Inferior parietal cortex (tissue), 1 donor: Measurements from ENCODE around the gene MRFAP1L1.

Experiments used
- DNase-seq: peaks from one replicate; pipeline ENCODE4 v3.0.0-alpha.2; 2016; ENCODE audit errors: extremely low spot score

MRFAP1L1 gene

GRCh38 chr4:6662591-6662990 is 47.1 kb downstream of the MRFAP1L1 start:
- DNase-seq, result no peak

GRCh38 chr4:6660430-6660829 is 49.2 kb downstream of the MRFAP1L1 start:
- DNase-seq, result no peak

- no peak for DNase-seq
Observed at GRCh38 chr4:6659897-6660296, 49.8 kb downstream of the MRFAP1L1 start.

- DNase-seq, result no peak
Observed at GRCh38 chr4:6658597-6659075, 51.0 kb downstream of the MRFAP1L1 start.

- DNase-seq, result no peak
Observed at GRCh38 chr4:6658209-6658595, 51.5 kb downstream of the MRFAP1L1 start.
